Endothelial cell of umbilical vein (primary cell): ENCODE data around the gene NIN.

Experiments used
- JUN ChIP-seq: IDR thresholded peaks from 2 replicates; pipeline ENCODE4 v1.6.1; 2011; ENCODE audit warnings: borderline replicate concordance, low read depth; ENCODE audit not compliant: insufficient read length, insufficient read depth
- POLR2A ChIP-seq: IDR thresholded peaks from 2 replicates; pipeline ENCODE4 v1.6.1; 2012; ENCODE audit warnings: low read depth, mild to moderate bottlenecking, control low read depth, low read length
- POLR2AphosphoS5 ChIP-seq: IDR thresholded peaks from 2 replicates; pipeline ENCODE4 v1.6.1; 2012; ENCODE audit warnings: low read depth, mild to moderate bottlenecking, control low read depth, low read length, moderate library complexity; ENCODE audit not compliant: insufficient read depth
- TF ChIP-seq, protein P1 (sequence below), 2 donors: IDR thresholded peaks; 1 replicate in 1 of 2; 2 replicates in 1 of 2; pipeline ENCODE4 v1.5.1; 2011; ENCODE audit warnings: low read length in 2 of 2, mild to moderate bottlenecking in 2 of 2, moderate library complexity in 2 of 2, control low read depth in 1 of 2, inconsistent platforms in 1 of 2, low read depth in 1 of 2; ENCODE audit not compliant: insufficient read depth in 1 of 2; ENCODE audit errors: extremely low read depth in 1 of 2
- TF ChIP-seq, protein P2 (sequence below): IDR thresholded peaks from 2 replicates; pipeline ENCODE4 v1.6.1; 2011; ENCODE audit not compliant: insufficient read depth, insufficient read length

GRCh38 chr14:50792634-50793068 lies 38.3 kb downstream of the NIN start:
- TF ChIP-seq, protein P1, sequence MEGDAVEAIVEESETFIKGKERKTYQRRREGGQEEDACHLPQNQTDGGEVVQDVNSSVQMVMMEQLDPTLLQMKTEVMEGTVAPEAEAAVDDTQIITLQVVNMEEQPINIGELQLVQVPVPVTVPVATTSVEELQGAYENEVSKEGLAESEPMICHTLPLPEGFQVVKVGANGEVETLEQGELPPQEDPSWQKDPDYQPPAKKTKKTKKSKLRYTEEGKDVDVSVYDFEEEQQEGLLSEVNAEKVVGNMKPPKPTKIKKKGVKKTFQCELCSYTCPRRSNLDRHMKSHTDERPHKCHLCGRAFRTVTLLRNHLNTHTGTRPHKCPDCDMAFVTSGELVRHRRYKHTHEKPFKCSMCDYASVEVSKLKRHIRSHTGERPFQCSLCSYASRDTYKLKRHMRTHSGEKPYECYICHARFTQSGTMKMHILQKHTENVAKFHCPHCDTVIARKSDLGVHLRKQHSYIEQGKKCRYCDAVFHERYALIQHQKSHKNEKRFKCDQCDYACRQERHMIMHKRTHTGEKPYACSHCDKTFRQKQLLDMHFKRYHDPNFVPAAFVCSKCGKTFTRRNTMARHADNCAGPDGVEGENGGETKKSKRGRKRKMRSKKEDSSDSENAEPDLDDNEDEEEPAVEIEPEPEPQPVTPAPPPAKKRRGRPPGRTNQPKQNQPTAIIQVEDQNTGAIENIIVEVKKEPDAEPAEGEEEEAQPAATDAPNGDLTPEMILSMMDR (IDR thresholded peaks at IDR 0.05; ENCODE audit: extremely low read depth in 1 of 2, insufficient read depth in 1 of 2, low read depth in 1 of 2, low read length in 2 of 2): no peak
- no peak for TF ChIP-seq POLR2A
- TF ChIP-seq, protein P2, sequence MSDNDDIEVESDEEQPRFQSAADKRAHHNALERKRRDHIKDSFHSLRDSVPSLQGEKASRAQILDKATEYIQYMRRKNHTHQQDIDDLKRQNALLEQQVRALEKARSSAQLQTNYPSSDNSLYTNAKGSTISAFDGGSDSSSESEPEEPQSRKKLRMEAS: no peak
- no peak for TF ChIP-seq JUN
- no peak for TF ChIP-seq POLR2AphosphoS5
